ENCODE data around the gene OR2AE1.
"Not testable (repeated sequence)": the region's sequence is repeated elsewhere in the genome, so short reads cannot be mapped to it uniquely, and the experiment has no call there.

Gene OR2AE1, protein sequence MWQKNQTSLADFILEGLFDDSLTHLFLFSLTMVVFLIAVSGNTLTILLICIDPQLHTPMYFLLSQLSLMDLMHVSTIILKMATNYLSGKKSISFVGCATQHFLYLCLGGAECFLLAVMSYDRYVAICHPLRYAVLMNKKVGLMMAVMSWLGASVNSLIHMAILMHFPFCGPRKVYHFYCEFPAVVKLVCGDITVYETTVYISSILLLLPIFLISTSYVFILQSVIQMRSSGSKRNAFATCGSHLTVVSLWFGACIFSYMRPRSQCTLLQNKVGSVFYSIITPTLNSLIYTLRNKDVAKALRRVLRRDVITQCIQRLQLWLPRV

DNA sequence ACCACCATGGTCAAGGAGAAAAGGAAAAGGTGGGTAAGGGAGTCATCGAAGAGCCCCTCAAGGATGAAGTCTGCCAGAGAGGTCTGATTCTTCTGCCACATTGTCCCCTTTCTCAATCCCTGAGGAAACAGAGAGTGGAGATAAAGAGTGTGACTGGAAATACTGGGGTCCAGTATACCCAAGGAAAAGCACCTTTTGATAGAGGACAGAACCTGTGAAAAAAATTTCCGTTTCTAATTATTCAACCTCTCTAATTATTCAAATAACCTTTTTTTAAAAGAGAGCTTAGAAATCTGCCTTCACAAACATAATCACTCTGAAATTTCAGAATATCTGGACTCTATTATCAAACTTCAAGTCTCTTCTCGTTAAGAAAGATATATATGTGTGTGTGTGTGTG, at the start of gene OR2AE1:
Gene OR2AE1, minus strand, starts transcription at position 101 of the 400 bp plus-strand sequence. Its CDS starts 0 bp downstream, at position 101.
- no peak for DNase-seq

DNA sequence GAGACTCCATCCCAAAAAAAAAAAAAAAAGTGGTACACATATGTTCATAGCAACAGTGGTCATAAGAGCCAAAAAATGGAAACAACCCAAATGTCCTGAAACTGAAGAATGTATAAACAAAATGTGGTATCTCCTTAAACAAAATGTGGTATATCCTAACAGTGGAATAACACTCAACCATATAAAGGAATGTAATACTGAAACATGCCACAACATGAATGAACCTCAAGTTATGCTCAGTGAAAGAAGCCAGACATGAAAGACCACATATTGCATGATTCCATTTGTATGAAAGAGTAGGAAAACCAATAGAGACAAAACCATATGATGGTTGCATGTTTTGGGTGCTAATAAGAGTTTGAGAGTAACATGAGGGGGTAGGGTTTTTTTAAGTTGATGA, 49.5 kb upstream of the OR2AE1 start:
- no peak for DNase-seq

- DNase-seq = no peak
Measured at GRCh38 chr7:99923200-99923599, 46.4 kb upstream of the OR2AE1 start.

DNA sequence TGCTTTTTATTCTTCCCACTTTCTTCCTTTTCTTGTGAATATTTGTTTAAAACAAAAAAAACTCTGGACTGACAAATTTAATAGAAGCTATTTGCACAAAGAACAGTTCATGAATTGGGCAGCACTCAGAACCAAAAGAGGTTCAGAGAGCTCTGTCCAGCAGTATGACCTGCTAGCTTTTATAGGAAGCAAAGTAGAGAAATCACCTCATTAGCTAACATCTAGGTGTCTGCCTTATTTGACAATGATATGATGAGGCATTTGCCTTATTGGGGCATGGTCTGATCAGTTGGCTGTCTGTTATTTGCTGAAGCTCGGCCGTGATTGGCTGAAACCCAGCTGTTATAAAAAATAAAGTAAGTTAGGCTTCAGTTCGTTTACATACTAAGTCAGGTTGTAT, 43.3 kb upstream of the OR2AE1 start:
- DNase-seq = no peak

DNA sequence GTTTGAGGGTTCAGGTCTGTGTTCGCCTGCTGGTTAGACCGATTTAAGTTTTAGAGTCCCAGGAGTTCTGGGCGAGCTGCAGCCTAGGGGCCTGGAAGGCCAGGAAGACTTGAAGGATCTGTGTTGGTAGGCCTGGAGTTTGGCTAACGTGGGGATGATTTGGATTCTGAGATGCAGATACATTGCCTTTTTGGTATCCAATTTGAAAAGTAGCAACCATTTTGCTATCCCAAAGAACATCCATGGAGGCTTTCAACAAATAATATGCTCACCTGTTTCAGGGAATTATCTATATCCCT, 42.9 kb upstream of the OR2AE1 start:
- DNase-seq = no peak

GRCh38 chr7:99918959-99919813, 42.4 kb upstream of the OR2AE1 start, which contains the start of gene TRIM4:
TRIM4 (minus strand) TSS chr7:99919530; CDS start chr7:99919401, 129 bp downstream.
- DNase-seq = peak; percentile 91

- no peak for DNase-seq
Measured at GRCh38 chr7:99910976-99911375, 34.1 kb upstream of the OR2AE1 start.

DNA sequence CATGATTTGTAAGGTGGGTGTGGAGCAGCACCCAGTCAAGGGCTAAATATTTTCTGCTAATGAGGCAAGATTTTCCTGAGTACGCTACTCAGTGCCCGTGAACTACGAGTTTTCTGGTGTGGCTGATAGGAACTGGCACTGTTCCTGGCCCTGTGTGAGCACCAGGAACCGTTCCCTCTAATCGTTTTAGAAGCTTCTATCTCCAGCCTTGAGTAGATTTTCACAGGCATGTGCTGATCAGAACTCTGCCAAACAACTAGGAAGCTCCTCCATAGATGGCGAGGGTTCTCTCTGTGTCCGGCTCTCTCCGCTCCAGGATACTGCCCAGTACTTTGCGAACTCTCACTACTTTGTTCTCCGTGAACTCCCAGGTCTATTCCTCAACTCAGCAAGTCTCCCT, 24.7 kb upstream of the OR2AE1 start:
- no peak for DNase-seq

DNA sequence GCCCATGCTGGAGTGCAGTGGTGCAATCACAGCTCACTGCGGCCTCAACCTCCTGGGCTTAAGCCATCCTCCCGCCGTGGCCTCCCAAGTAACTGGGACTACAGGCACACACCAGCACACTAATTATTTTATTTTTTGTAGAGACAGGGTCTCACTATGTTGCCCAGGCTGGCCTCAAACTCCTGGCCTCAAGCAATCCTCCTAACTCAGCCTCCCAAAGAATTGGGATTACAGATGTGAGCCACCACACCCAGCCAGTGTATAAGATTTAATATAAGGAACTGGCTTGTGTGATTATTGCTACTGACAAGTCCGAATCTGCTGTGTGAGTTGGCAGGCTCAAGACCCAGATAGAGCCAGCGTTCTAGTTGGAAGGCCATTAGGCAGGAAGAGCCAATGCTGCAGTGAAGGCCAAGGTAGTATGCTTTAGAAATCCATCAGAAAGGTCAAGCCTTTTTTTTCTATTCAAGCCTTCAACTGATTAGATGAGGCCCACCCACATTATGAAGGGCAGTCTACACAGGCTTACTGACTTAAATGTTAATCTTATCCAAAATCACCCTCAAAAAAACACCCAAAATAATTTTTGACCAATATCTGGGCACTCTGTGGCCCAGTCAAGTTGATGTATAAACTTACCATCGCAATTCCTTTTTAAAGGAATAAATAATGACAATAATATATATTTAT, 23.1 kb upstream of the OR2AE1 start:
- no peak for DNase-seq

DNA sequence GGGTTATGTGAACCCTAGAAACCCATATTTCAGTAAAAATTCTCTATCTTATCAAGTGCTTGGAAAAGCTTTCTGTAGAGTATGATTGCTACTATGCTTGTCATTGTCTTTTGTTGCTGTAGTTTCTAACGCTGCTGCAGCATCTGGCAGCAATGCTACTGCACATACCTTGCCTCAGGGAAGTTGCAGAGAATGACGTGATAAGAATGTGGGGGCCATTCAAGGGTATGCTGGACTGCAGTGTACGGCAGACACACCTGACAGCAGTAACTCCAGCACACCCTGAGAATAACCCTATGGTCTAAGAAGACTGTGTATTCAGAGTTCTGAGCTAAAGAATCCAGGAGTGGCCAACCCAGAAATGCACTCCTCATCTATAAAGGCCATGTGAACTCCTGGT, 22.0 kb upstream of the OR2AE1 start:
- DNase-seq = no peak

GRCh38 chr7:99898023-99898357, 21.2 kb upstream of the OR2AE1 start:
- DNase-seq = no peak

DNA sequence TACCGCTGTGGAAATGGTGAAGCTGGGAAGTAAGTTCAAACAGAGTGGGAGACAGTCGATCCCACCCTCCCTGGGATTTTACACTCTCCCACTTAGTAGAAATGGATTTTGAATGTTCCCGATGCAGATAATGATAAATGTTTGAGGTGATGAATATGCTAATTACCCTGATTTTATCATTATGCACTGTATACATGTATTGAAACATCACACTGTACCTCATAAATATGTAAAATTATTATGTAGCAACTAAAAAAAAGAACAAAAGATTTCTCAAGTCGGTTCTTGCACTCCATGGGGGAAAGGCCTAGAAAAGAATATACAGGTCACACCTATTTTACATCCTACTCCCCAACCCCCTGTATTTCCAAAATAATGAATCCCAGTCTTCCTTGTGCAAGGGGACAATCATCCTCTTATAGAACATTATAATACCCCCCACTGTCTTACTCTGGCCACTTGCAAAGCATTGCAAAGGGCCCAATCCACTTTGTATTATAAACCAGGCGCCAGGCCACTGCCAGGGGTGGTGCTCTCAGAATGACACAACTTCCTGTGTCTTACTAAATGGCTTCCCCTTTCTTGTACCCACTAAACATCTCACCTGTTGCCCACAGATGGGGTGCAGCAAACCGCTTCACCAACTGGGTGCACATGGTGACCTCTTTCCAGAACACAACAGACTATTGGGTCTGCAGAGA, 20.6 kb upstream of the OR2AE1 start:
- no peak for DNase-seq

DNA sequence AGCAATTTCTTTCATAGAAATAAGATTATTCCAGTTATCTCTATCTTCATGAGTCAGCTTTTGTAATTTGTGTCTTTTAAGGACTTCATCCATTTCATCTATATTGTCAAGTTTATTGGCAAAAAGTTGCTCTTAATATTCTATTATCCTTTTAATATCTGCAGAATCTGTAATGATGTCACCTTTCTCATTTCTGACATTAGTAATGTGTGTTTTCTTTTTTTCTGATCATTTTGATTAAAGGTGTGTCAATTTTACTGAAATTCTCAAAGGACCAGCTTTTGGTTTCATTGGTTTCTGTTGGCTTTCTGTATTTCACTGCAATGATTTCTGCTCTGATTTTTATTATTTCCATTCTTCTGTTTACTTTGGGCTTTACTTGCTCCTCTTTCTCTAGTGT, 17.9 kb upstream of the OR2AE1 start:
- DNase-seq = no peak

DNA sequence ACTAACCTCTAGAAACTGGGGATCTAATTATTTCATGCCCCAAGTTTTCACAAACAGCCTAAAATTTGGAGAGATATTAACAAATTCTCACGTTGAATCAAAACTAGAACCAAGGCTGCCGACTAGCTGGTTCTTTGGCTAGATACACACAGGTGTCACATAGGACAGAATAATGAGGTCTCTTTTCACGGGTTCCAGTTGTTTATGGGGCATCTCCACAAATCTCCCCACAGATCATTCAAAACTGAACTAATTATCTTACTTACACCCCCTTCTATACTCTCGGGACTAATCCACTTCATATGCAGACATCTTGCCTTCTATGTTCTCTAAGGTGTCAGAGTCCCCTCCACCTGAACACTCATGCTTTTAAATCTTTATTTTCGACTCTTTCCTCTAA, 16.4 kb upstream of the OR2AE1 start:
- DNase-seq = no peak

DNA sequence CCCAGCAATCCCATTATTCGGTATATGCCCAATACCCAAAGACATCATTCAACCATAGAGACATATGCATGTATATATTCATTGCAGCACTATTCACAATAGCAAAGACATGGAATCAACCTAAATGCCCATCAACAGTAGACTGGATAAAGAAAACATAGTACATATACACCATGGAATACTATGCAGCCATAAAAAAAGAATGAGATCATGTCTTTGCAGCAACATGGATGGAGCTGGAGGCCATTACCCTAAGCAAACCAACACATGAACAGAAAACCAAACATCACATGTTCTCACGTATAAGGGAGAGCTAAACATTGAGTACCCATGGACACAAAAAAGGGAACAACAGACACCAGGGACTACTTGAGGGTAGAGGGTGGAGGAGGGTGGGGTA, 13.5 kb upstream of the OR2AE1 start:
- not testable (repeated sequence) for DNase-seq

- not testable (repeated sequence) for DNase-seq
Measured at GRCh38 chr7:99888366-99888765, 11.5 kb upstream of the OR2AE1 start.

DNA sequence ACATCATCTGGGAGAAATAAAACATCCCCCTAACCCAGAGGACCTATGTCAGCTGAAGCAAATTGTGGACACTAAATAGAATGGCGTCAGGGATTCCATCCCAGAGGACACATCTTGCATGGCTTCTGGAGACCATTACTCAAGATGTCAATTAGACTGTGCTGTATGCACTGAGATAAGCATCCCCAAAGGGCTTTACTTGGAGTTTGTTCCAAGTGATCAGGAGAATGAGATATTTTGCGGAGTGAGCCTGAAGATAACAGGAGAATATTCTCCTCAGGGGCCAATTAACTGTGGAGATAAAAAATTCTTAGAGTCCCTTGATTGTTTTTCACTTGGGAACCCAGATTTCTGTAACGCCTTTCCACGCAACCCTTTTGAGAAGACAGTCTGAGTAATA, 4.5 kb upstream of the OR2AE1 start:
- DNase-seq = no peak

DNA sequence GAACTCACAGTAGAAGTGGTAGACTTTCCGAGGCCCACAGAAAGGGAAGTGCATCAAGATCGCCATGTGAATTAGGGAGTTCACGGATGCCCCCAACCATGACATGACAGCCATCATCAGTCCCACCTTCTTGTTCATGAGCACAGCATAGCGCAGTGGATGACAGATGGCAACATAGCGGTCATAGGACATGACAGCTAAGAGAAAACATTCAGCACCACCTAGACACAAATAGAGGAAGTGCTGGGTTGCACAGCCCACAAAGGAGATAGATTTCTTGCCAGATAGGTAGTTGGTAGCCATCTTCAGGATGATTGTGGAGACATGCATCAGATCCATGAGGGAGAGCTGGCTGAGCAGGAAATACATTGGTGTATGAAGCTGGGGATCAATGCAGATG, 342 bp downstream of the OR2AE1 start:
- DNase-seq = no peak

- DNase-seq = no peak
Measured at GRCh38 chr7:99868246-99868645, 8.6 kb downstream of the OR2AE1 start.

DNA sequence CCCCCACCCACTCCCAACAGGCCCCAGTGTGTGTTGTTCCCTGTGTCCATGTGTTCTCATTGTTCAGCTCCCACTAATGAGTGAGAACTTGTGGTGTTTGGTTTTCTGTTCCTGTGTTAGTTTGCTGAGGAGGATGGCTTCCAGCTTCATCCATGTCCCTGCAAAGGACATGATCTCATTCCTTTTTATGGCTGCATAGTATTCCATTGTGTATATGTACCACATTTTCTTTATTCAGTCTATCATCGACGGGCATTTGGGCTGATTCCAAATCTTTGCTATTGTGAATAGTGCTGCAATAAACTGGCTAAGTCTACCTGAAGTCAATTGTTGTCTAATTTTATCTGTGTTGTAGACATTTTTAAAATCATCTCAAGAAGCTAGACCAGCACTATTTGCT, 9.4 kb downstream of the OR2AE1 start:
- DNase-seq = not testable (repeated sequence)

GRCh38 chr7:99863847-99864440, 12.9 kb downstream of the OR2AE1 start:
- DNase-seq = no peak

- DNase-seq = no peak
Measured at GRCh38 chr7:99860281-99861127, 16.3 kb downstream of the OR2AE1 start.

Measured in NCI-H526 treated with DMSO at 0.1 percent for 48 hours (cell line).